Posterior cingulate gyrus (tissue), 11 donors: ENCODE results near the gene LAMC1.
"Not testable (repeated sequence)": the region's sequence is repeated elsewhere in the genome, so short reads cannot be mapped to it uniquely, and the experiment has no call there.

ENCODE experiments used
- DNase-seq, 10 donors: peaks; one replicate each; pipeline versions ENCODE4 v3.0.0 to v3.0.0-alpha.2; 2020 to 2021; ENCODE audit warnings: mixed read lengths in 3 of 10
- intact Hi-C: fragments of 100-400 bp; cut with DNase I; formaldehyde crosslinking; loops from one replicate; pipeline ENCODE4 v1.15.1; 2023

Gene LAMC1

GRCh38 chr1:183143576-183144315, 120.5 kb downstream of the LAMC1 start:
- intact Hi-C loops, result no loop called here
- DNase-seq, result no peak

- intact Hi-C loops, result no loop called here
Observed at GRCh38 chr1:183144752-183145151, 121.5 kb downstream of the LAMC1 start.

GRCh38 chr1:183147735-183148134, 124.5 kb downstream of the LAMC1 start:
- DNase-seq, result no peak
- intact Hi-C loops, result no loop called here

More at GRCh38 chr1:183144752-183145151, 121.5 kb downstream of the LAMC1 start:
- no peak for DNase-seq

GRCh38 chr1:183148599-183148998, 125.4 kb downstream of the LAMC1 start:
- DNase-seq, result no peak
- intact Hi-C loops, result no loop called here

GRCh38 chr1:183149273-183149672, 126.1 kb downstream of the LAMC1 start:
- intact Hi-C loops, result no loop called here
- DNase-seq, result no peak

GRCh38 chr1:183150032-183150431, 126.8 kb downstream of the LAMC1 start:
- DNase-seq, intact Hi-C loops: not testable (repeated sequence)

GRCh38 chr1:183150445-183150844, 127.2 kb downstream of the LAMC1 start:
- intact Hi-C loops, result no loop called here
- DNase-seq, result no peak

GRCh38 chr1:183152180-183152579, 129.0 kb downstream of the LAMC1 start:
- no peak for DNase-seq
- intact Hi-C loops, result no loop called here

GRCh38 chr1:183155939-183156338, 132.7 kb downstream of the LAMC1 start:
- intact Hi-C loops, result no loop called here
- DNase-seq, result no peak

GRCh38 chr1:183159960-183160359, 136.7 kb downstream of the LAMC1 start:
- DNase-seq, result no peak
- intact Hi-C loops, result no loop called here

- DNase-seq, result no peak
- intact Hi-C loops, result no loop called here
Observed at GRCh38 chr1:183161391-183161790, 138.2 kb downstream of the LAMC1 start.

GRCh38 chr1:183163316-183163715, 140.1 kb downstream of the LAMC1 start:
- DNase-seq, result no peak

GRCh38 chr1:183164340-183164739, 141.1 kb downstream of the LAMC1 start:
- DNase-seq, result no peak
- intact Hi-C loops, result no loop called here

More at GRCh38 chr1:183163316-183163715, 140.1 kb downstream of the LAMC1 start:
- intact Hi-C loops, result no loop called here

GRCh38 chr1:183164963-183165362, 141.7 kb downstream of the LAMC1 start:
- intact Hi-C loops, result no loop called here

GRCh38 chr1:183165456-183165855, 142.2 kb downstream of the LAMC1 start:
- DNase-seq, result no peak
- intact Hi-C loops, result no loop called here

More at GRCh38 chr1:183164963-183165362, 141.7 kb downstream of the LAMC1 start:
- DNase-seq, result no peak

GRCh38 chr1:183166454-183166853, 143.2 kb downstream of the LAMC1 start:
- no peak for DNase-seq

GRCh38 chr1:183167676-183168075, 144.5 kb downstream of the LAMC1 start:
- intact Hi-C loops, result no loop called here
- DNase-seq, result no peak

More at GRCh38 chr1:183166454-183166853, 143.2 kb downstream of the LAMC1 start:
- intact Hi-C loops, result no loop called here

- intact Hi-C loops, result no loop called here
- no peak for DNase-seq
Observed at GRCh38 chr1:183168308-183168707, 145.1 kb downstream of the LAMC1 start.

- DNase-seq, result no peak
- intact Hi-C loops, result no loop called here
Observed at GRCh38 chr1:183173828-183174227, 150.6 kb downstream of the LAMC1 start.

- DNase-seq, result no peak
- intact Hi-C loops, result no loop called here
Observed at GRCh38 chr1:183175631-183176030, 152.4 kb downstream of the LAMC1 start.

- intact Hi-C loops, result no loop called here
- DNase-seq, result no peak
Observed at GRCh38 chr1:183178545-183178944, 155.3 kb downstream of the LAMC1 start.

GRCh38 chr1:183179033-183179432, 155.8 kb downstream of the LAMC1 start:
- intact Hi-C loops, result no loop called here
- no peak for DNase-seq
